HG03025 (cell line): ENCODE results near the gene ZDHHC11.
"Not testable (repeated sequence)": the region's sequence is repeated elsewhere in the genome, so short reads cannot be mapped to it uniquely, and the experiment has no call there.

Experiments
- ATAC-seq: cut with Tn5 transposase; IDR thresholded peaks from one replicate; pipeline ENCODE4 v1.9.1; 2021; ENCODE audit warnings: mild to moderate bottlenecking, moderate library complexity; ENCODE audit not compliant: unreplicated experiment, low FRiP score

The ZDHHC11 gene

DNA sequence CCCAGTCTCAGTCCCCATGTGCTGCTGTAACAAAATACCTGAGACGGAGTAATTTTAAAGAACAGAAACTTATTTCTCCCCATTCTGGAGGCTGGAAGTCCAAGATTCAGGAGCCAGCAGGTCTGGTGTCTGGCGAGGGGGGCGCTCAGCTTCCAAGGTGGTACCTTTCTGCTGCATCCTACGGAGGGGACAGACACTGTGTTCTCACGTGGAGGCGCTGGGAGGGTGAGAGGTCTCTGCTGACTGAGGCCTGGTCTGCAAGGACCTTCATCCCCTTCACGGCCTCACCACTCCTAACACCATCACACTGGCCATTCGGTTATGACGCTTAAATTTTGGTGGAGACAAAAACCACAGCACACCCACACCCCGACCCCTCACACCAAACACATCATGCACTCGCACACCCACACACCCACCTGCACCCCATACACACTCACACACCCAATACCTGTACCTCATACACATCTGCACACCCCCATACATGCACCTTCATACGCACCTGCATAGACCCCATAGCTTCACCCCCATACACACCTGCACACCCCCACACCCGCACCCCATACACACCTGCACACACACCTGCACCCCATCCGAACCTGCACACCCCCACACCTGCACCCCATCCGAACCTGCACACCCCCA is 9.8 kb upstream of the ZDHHC11 start:
- ATAC-seq, result no peak

DNA sequence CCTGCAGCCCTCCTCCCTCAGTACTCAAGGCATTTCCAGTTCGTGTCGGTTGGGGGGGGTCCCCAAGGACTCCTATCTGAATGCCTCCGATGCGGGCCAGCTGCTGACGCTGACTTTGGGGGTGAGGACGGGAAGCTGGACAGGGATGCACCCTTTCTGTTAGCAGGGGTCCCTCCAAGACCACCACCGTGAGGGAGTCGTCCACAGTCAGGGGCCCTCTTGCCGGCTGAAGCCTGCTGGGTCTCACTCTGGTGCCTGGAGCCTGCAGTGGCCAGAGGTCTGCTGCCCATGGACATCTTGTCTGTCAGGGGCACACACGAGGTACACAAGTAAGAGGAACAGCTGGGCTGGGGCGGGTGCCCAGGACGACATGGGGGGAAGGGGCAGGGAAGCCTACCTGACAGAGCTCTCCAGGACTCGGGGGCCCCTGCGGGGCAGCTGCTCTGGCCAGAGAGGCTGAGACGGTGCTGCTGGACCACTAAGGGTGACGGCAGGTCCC is 9.1 kb upstream of the ZDHHC11 start:
- no peak for ATAC-seq

DNA sequence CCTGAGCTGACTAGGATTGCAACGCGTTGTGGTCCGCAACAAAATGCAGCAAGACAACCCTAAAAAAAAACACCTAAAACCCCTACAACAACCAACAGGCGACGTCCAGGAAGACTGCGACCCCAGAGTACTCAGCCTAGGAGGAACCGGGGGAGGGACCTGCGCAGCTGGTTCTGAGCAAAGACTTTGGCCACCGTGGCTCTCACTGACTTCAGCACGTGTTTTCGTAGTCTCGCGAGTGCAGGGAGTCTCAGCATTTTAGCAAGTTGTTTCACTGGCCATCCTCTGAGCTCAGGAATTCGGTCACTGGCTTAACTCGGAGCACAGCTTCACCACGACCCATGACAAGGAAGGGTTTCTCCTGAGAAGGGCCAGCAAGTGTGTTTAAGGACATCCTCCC is 8.6 kb upstream of the ZDHHC11 start:
- ATAC-seq, result no peak

DNA sequence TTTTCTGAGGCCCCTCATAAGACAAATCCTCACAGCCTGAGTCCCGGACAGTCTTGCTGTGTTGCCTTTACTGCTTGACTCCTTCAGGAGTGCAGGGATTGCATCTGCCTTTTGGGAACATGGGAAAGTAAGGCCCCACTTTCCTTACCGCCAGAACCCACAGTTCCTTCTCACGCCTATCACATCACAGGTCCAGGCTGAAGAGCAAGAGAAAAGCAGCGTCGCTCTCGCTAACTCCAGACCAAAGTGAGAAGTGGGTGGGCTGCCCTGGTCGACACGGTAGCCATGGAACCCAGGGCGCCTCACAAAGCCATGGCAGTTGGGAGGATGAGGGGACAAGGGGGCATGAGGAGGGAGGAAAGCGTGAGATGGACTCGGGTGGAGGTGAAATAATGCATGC is 7.9 kb upstream of the ZDHHC11 start:
- no peak for ATAC-seq

DNA sequence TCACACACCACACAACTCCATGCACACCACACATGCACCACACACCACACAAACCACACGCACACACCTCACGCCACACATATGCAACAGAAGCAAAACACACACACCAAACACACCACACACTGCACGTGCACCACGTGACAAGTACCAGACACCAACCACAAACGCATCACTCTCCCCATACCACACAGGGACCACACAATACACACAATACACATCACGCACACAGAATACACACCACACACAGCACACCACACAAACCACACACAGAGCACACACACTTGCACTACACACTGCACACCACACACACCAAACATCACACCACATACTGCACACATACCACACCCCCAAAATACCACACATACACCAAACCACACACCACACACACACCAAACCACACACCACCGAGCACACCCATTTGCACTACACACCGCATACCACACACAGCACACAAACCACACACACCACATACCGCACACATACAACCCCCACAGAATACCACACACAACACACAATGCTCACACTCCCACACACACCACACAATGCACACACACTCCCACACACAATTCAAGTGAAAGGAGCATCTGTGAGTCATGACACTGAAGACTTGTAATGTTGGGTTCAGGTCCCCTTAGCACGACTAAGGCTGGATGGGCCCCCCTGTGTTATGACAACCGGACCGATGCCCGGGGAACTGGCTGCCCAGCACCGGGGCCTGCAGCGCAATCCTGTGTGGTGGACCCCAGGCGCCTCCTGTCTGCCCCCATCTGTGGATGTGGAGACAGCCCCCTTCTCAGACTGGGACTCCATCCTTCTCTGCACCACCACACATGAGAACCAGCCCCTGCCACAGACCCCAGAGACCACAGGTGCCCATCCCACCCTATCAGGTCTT is 6.0 kb upstream of the ZDHHC11 start:
- no peak for ATAC-seq

DNA sequence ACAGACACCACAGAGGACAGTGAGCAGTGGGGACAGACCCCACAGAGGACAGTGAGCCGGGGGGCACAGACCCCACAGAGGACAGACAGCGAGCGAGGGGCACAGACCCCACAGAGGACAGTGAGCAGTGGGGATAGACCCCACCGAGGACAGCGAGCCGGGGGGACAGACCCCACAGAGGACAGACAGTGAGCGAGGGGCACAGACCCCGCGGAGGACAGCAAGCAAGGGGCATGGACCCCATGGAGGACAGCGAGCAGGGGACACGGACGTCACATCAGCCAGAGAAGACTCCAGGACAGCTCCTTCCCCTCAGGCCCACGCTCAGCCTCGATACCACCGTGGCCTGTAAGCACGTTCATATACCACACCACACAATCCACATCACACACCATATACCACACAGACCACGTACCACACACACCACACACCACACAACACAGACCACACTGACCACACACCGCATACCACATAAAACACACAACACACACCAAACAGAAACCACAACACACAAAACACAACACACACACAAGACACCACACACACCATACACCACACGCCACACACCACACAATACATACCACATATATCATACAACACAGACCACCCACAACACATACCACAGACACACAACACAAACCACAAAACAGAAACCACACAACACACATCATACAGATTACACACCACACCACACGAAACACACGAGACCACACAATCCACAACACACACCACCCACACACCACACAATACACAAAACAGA is 5.2 kb upstream of the ZDHHC11 start:
- ATAC-seq, result no peak

DNA sequence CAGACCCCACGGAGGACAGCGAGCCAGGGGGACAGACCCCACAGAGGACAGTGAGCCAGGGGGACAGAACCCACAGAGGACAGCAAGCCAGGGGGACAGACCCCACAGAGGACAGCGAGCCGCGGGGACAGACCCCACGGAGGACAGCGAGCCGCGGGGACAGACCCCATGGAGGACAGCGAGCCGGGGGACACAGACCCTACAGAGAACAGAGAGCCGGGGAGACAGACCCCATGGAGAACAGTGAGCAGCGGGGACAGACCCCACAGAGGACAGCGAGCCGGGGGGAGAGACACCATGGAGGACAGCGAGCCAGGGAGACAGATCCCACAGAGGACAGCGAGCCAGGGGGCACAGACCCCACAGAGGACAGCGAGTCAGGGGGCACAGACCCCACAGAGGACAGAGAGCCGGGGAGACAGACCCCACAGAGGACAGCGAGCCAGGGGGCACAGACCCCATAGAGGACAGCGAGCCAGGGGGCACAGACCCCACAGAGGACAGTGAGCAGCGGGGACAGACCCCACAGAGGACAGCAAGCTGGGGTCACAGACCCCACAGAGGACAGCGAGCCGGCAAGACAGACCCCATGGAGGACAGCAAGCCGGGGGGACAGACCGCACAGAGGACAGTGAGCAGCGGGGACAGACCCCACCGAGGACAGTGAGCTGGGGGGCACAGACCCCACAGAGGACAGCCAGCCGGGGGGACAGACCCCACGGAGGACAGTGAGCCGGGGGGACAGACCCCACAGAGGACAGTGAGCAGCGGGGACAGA is 4.4 kb upstream of the ZDHHC11 start:
- ATAC-seq, result no peak

DNA sequence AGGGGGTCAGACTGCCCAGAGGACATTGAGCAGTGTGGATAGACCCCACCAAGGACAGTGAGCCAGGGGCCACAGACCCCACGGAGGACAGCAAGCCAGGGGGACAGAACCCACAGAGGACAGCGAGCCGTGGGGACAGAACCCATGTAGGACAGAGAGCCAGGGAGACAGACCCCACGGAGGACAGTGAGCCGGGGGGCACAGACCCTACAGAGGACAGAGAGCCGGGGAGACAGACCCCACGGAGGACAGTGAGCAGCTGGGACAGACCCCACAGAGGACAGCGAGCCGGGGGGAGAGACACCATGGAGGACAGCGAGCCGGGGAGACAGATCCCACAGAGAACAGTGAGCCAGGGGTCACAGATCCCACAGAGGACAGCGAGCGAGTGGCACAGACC is 3.4 kb upstream of the ZDHHC11 start:
- ATAC-seq, result no peak

DNA sequence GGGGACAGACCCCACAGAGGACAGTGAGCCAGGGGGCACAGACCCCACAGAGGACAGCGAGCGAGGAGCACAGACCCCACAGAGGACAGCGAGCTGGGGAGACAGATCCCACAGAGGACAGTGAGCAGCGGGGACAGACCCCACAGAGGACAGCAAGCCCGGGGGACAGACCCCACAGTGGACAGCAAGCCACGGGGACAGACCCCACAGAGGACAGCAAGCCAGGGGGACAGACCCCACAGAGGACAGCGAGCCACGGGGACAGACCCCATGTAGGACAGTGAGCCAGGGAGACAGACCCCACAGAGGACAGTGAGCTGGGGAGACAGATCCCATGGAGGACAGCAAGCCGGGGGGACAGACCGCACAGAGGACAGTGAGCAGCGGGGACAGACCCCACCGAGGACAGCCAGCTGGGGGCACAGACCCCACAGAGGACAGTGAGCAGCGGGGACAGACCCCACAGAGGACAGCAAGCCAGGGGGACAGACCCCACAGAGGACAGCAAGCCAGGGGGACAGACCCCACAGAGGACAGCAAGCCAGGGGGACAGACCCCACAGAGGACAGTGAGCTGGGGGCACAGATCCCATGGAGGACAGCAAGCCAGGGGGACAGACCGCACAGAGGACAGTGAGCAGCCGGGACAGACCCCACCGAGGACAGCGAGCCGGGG is 2.8 kb upstream of the ZDHHC11 start:
- not testable (repeated sequence) for ATAC-seq

DNA sequence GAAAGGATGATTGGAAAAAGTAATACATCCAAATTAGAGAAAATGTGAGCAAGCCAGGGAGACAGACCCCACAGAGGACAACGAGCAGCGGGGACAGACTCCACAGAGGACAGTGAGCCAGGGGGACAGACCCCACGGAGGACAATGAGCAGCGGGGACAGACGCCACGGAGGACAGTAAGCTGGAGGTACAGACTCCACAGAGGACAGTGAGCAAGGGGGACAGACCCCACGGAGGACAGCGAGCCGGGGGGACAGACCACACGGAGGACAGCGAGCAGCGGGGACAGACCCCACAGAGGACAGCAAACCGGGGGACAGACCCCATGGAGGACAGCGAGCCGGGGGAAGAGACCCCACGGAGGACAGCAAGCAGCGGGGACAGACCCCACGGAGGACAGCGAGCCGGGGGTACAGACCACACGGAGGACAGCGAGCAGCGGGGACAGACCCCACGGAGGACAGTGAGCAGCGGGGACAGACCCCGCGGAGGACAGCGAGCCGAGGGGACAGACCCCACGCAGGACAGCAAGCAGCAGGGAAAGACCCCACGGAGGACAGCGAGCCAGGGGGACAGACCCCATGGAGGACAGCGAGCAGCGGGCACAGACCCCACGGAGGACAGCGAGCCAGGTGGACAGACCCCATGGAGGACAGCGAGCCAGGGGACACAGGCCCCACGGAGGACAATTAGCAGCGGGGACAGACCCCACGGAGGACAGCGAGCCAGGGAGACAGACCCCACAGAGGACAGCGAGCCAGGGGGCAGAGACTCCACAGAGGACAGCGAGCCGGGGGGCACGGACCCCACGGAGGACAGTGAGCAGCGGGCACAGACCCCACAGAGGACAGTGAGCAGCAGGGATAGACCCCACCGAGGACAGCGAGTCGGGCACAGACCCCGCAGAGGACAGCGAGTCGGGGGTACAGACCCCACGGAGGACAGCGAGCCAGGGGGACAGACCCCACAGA is 1.9 kb upstream of the ZDHHC11 start:
- no peak for ATAC-seq

DNA sequence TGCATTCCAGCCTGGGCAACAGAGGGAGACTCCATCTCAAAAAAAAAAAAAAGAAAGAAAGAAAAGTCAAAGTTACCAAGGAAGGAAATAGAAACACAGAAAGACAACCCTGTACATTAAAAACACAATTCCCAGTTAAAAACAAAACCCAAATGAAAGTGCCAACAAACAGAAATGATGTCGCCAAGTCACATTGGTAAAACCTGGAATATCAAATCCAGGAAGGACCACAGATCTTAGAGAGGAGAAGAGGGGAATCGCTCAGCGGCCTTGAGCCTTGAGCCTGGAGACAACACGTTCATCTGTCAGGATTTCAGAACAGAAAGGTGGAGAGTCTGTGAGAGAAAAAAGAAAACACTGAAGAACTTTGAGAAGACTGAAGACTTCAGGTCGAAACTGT is 1.2 kb upstream of the ZDHHC11 start:
- no peak for ATAC-seq

DNA sequence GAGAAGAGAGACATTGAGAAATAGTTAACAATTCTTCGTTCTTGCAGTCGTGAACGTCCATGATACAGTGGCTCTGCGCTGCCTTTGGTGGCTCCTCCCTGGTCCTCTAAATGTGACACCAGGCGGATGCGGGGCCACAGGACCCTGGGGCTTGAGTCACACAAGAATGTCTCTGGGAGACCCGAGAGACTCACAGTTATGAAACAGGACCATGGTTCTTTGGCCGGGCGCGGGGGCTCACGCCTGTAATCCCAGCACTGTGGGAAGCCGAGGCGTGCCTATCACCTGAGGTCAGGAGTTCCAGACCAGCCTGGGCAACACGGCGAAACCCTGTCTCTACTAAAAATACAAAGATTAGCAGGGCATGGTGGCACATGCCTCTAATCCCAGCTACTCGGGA is 767 bp upstream of the ZDHHC11 start:
- ATAC-seq, result no peak

DNA sequence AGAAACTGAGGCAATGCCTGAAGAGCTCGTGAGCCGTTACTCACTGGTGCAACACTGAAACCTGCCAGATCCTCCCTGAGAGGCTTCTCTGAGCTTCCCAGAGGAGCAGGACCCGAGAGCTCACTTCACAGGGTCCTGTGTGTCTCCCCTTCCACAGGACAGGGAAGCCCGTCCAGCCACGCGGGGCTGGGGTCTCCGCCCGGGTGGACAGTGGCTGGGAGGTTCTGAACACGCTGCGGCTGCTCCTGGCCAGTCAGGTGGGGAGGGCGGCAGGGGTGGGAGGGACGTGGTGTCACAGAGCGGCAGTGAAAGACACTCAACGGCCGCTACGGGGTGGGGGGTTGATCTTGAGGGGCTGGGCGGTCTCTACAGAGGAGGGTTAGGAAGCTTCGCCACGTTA is 290 bp upstream of the ZDHHC11 start:
- no peak for ATAC-seq

DNA sequence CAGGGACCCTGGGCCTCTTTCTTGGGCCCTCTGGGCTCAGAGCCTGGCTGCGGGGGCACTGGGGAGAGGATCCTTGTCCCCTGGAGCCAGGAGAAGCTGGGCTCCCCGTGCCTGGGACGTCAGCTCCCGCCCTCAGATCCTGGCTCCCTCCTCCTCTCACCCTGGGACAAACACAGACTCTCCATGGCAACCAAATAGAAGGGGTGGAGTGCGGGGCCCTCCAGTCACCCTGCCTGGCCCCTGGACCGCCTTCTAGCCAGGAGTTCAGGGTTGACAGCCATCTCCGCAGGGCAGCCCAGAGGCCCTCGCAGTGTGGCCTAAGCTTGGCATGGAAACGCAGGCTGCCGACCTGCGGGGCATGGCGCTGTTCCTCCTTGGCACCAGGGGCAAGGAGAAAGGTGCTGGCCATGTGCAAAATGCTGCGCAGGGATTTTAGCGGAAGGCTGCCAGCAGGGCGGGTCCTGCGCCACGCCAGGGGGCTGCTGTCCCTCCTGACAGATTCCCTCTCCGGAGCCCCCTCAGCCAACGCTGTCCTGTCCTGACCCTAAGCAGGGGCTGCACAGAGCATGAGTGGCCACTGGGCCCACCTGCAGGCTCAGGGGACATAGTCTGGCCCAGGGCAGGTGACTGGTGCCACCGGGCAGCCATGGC is 1.0 kb downstream of the ZDHHC11 start:
- no peak for ATAC-seq

DNA sequence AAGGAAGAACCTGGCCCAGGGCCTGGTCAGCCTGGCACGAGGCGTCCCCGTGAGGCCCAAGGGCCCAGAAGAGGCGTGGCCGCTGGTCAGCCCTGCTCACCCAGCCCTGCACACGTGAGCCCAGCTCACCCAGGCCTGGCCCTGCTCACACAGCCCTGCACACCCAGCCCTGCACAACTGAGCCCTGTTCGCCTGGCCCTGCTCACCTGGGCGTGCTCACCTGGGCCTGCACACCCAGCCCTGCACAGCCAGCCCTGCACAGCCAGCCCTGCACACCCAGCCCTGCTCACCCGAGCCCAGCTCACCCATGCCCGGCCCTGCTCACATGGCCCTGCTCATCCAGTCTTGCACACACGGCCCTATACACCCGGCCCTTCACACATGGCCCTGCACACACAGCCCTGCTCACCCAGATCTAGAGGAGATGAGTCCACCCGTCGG is 2.1 kb downstream of the ZDHHC11 start:
- ATAC-seq, result no peak

DNA sequence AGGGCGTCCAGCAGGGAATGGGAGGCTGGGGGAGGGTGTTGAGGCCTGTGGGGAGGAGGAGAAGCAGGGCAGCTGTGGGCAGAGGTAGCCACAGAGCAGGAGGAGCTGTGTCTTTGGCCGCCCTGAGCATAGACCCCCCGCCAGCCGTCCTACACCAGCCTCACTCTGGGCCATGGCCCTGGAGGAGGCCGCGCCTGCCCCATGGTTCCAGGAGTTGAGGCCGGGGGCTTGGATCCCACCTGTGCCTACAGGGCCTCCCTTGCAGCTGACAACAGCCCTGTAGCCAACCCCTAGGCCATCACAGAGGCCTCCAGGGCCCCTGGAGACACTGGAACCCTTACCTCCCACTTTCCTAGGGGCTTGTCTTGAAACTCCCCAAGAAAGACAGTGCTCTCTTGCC is 3.0 kb downstream of the ZDHHC11 start:
- not testable (repeated sequence) for ATAC-seq

DNA sequence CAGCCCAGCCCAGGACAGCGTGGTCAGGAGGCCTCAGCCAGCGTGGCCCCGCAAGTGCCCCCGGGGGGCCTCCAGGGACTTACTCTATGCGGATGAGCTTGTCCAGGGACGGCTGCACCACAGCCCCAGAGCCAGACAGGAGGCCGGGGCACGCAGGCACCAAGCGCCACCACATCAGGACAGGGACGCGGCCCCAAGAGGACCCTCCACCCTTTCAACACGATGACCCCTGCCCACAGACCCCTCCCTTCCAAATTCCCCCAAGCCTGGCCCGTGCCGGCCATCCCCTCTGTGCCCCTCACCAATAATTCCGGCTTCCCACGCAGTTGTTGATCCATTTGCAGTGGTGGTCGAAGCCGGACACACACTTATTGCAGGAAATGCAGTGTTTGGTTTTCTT is 3.6 kb downstream of the ZDHHC11 start:
- ATAC-seq, result not testable (repeated sequence)

DNA sequence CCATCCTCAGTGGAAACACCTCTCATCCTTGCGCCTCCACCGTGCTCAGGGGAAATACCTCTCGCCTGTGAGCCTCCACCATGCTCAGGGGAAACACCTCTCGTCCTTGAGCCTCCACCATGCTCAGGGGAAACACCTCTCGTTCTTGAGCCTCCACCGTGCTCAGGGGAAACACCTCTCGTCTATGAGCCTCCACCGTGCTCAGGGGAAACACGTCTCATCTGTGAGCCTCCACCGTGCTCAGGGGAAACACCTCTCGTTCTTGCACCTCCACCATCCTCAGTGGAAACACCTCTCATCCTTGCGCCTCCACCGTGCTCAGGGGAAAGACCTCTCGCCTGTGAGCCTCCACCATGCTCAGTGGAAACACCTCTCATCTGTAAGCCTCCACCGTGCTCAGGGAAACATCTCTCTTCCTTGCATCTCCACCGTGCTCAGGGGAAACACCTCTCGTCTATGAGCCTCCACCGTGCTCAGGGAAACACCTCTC is 4.1 kb downstream of the ZDHHC11 start:
- not testable (repeated sequence) for ATAC-seq
